Loucy (cell line): ENCODE data around the gene PPRC1.

ENCODE experiments used
- H2AFZ ChIP-seq: fragments of 200-600 bp; sonication (generic); 2 replicates; pipeline ENCODE4 v1.6.0; 2016; ENCODE audit warnings: antibody characterized with exemption, mild to moderate bottlenecking, low read length, moderate library complexity
- H3F3A ChIP-seq: fragments of 200-600 bp; 2 replicates; pipeline ENCODE4 v1.6.0; 2016; ENCODE audit warnings: antibody characterized with exemption, low read depth, mild to moderate bottlenecking
- H3K27me3 ChIP-seq: fragments of 200-600 bp; sonication (generic); 2 replicates; pipeline ENCODE4 v1.6.1; 2014; ENCODE audit warnings: low read length, mild to moderate bottlenecking; ENCODE audit not compliant: insufficient read depth, poor library complexity, severe bottlenecking
- H3K36me3 ChIP-seq: fragments of 200-600 bp; sonication (generic); 2 replicates; pipeline ENCODE4 v1.6.1; 2016; ENCODE audit warnings: low read length; ENCODE audit not compliant: insufficient read depth
- H3K4me1 ChIP-seq: fragments of 200-600 bp; sonication (generic); 2 replicates; pipeline ENCODE4 v1.5.1; 2014; ENCODE audit warnings: low read length, mild to moderate bottlenecking; ENCODE audit not compliant: insufficient read depth, poor library complexity, severe bottlenecking
- H3K4me2 ChIP-seq: fragments of 200-600 bp; sonication (generic); 2 replicates; pipeline ENCODE4 v1.6.0; 2014; ENCODE audit warnings: antibody characterized with exemption, low read length, low read depth, mild to moderate bottlenecking; ENCODE audit not compliant: poor library complexity, severe bottlenecking
- H3K4me3 ChIP-seq: fragments of 200-600 bp; sonication (generic); 2 replicates; pipeline ENCODE4 v1.5.1; 2014; ENCODE audit warnings: low read length, mild to moderate bottlenecking, mixed read lengths; ENCODE audit not compliant: poor library complexity, severe bottlenecking
- H3K79me2 ChIP-seq: fragments of 200-600 bp; sonication (generic); 2 replicates; pipeline ENCODE4 v1.6.1; 2014; ENCODE audit warnings: low read length; ENCODE audit not compliant: insufficient read depth
- H3K9ac ChIP-seq: fragments of 200-600 bp; sonication (generic); 2 replicates; pipeline ENCODE4 v1.6.0; 2014; ENCODE audit warnings: mild to moderate bottlenecking, low read depth, low read length, moderate library complexity; ENCODE audit not compliant: poor library complexity, severe bottlenecking
- H3K9me2 ChIP-seq: fragments of 200-600 bp; sonication (generic); replicated peaks from 2 replicates; pipeline ENCODE4 v1.6.1; 2016; ENCODE audit warnings: low read depth, low read length, mixed read lengths
- H3K9me3 ChIP-seq: fragments of 200-600 bp; sonication (generic); 2 replicates; pipeline ENCODE4 v1.6.1; 2014; ENCODE audit warnings: mild to moderate bottlenecking, antibody characterized with exemption, low read length, low read depth; ENCODE audit not compliant: insufficient read depth
- H4K20me1 ChIP-seq: fragments of 200-600 bp; sonication (generic); 2 replicates; pipeline ENCODE4 v1.6.0; 2014; ENCODE audit warnings: antibody characterized with exemption, low read length, mild to moderate bottlenecking; ENCODE audit not compliant: insufficient read depth, poor library complexity, severe bottlenecking
- CTCF ChIP-seq: fragments of 200-600 bp; sonication (generic); conservative IDR thresholded peaks from 2 replicates; pipeline ENCODE4 v1.5.1; 2014; ENCODE audit warnings: mild to moderate bottlenecking, antibody characterized with exemption, low read length
- EZH2phosphoT487 ChIP-seq: fragments of 200-600 bp; IDR thresholded peaks from 2 replicates; pipeline ENCODE4 v1.6.1; 2018; ENCODE audit warnings: antibody characterized with exemption, mild to moderate bottlenecking, moderate library complexity, borderline replicate concordance

The PPRC1 gene

DNA sequence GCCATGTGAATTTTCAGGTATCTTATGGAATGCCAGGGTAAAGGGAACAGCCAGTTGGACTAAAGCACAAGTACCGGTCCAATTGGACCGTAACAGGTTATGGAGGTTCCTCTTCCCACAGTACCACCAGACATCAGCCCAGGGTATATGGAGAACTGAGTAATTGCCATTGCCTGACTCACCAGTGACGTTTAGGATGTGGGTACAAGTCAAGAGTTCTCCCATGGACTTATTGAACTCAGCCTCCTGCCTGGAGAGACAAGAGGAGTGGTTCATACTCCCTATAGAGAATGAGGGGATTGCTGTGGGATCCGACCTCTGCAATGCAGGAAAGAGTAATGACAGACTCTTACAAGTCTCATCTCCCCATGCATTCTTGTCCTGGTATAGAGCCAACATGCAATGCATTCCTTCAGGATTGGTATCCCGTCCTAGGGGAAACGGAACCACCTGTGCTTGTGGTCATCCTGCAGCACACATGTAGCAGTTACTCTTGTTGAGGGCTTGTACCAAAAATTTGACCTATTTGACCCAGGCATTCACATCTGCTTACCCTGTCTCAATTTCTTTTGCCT, 62.5 kb downstream of the PPRC1 start:
- Histone ChIP-seq H3K9me2 (no peaks in the 10 kb centered on the region), H2AFZ (no peak overlapping the region), H3K4me3 (no peak overlapping the region), H3K36me3 (no peaks in the 10 kb centered on the region), H3K9me3 (0 out of 2 replicates have a peak, but pooled peaks cover 5% of the 10 kb centered on the region), H3K9ac (no peak overlapping the region), H4K20me1 (no peaks in the 10 kb centered on the region), H3F3A (no peaks in the 10 kb centered on the region), H3K79me2 (no peaks in the 10 kb centered on the region), H3K27me3 (no peaks in the 10 kb centered on the region), H3K4me2 (no peak overlapping the region), H3K4me1 (no peaks in the 10 kb centered on the region)
- TF ChIP-seq EZH2phosphoT487, result no peak

- H3K4me1 ChIP-seq, result no peaks in the 10 kb centered on the region
- no peaks in the 10 kb centered on the region for H3F3A ChIP-seq
- H3K9ac ChIP-seq, result no peak overlapping the region
- no peaks in the 10 kb centered on the region for H4K20me1 ChIP-seq
- H3K36me3 ChIP-seq, result no peaks in the 10 kb centered on the region
- no peak for TF ChIP-seq CTCF
- TF ChIP-seq EZH2phosphoT487, result no peak
- H3K9me2 ChIP-seq, result no peaks in the 10 kb centered on the region
- no peaks in the 10 kb centered on the region for H3K9me3 ChIP-seq
- H3K27me3 ChIP-seq, result no peaks in the 10 kb centered on the region
- H3K79me2 ChIP-seq, result no peaks in the 10 kb centered on the region
- H2AFZ ChIP-seq, result no peak overlapping the region
- no peak overlapping the region for H3K4me2 ChIP-seq
- no peak overlapping the region for H3K4me3 ChIP-seq
Measured at GRCh38 chr10:102196893-102197292, 64.1 kb downstream of the PPRC1 start.

GRCh38 chr10:102198027-102198426, 65.2 kb downstream of the PPRC1 start:
- no peak overlapping the region for H3K4me3 ChIP-seq

More at GRCh38 chr10:102198027-102198426, 65.2 kb downstream of the PPRC1 start:
- Histone ChIP-seq H3K36me3 (no peaks in the 10 kb centered on the region), H3F3A (no peaks in the 10 kb centered on the region), H3K4me1 (no peaks in the 10 kb centered on the region), H2AFZ (no peak overlapping the region), H3K4me2 (no peak overlapping the region), H3K9me3 (no peaks in the 10 kb centered on the region), H3K27me3 (no peaks in the 10 kb centered on the region), H4K20me1 (no peaks in the 10 kb centered on the region), H3K79me2 (no peaks in the 10 kb centered on the region), H3K9me2 (no peaks in the 10 kb centered on the region), H3K9ac (no peak overlapping the region)
- TF ChIP-seq EZH2phosphoT487, result no peak
- no peak for TF ChIP-seq CTCF
